KMS-11 (cell line): ENCODE measurements around the gene CDS1.

Experiments used
- H2AFZ ChIP-seq: fragments of 200-600 bp; sonication (generic); 2 replicates; pipeline ENCODE4 v1.6.1; 2016; ENCODE audit warnings: antibody characterized with exemption, mixed run types, low read depth
- H3K27ac ChIP-seq: fragments of 200-600 bp; sonication (generic); 2 replicates; pipeline ENCODE4 v1.6.1; 2016; ENCODE audit warnings: mild to moderate bottlenecking, mixed run types
- H3K27me3 ChIP-seq: fragments of 200-600 bp; sonication (generic); 2 replicates; pipeline ENCODE4 v1.6.1; 2017; ENCODE audit warnings: mild to moderate bottlenecking, low read depth, mixed run types, moderate library complexity; ENCODE audit not compliant: insufficient read depth
- H3K36me3 ChIP-seq: fragments of 200-600 bp; sonication (generic); 2 replicates; pipeline ENCODE4 v1.6.1; 2017; ENCODE audit warnings: mild to moderate bottlenecking, mixed run types; ENCODE audit not compliant: insufficient read depth
- H3K4me1 ChIP-seq: fragments of 200-600 bp; sonication (generic); 2 replicates; pipeline ENCODE4 v1.6.1; 2016; ENCODE audit warnings: mild to moderate bottlenecking, low read depth, mixed run types; ENCODE audit not compliant: poor library complexity, severe bottlenecking
- H3K4me2 ChIP-seq: fragments of 200-600 bp; sonication (generic); 2 replicates; pipeline ENCODE4 v1.7.0; 2016; ENCODE audit warnings: mild to moderate bottlenecking, mixed run types
- H3K4me3 ChIP-seq: fragments of 200-600 bp; sonication (generic); IDR thresholded peaks from 2 replicates; pipeline ENCODE4 v1.6.1; 2017; ENCODE audit warnings: low read depth, low read length, mixed read lengths; ENCODE audit not compliant: insufficient read depth
- H3K79me2 ChIP-seq: fragments of 200-600 bp; sonication (generic); 2 replicates; pipeline ENCODE4 v1.6.1; 2016; ENCODE audit warnings: low read depth, mixed run types; ENCODE audit not compliant: insufficient read depth
- H3K9ac ChIP-seq: fragments of 200-600 bp; sonication (generic); 2 replicates; pipeline ENCODE4 v1.6.1; 2016; ENCODE audit warnings: mild to moderate bottlenecking, mixed run types
- H4K20me1 ChIP-seq: fragments of 200-600 bp; sonication (generic); 2 replicates; pipeline ENCODE4 v1.6.1; 2016; ENCODE audit warnings: mild to moderate bottlenecking, mixed run types; ENCODE audit not compliant: insufficient read depth
- CTCF ChIP-seq: fragments of 200-600 bp; sonication (generic); conservative IDR thresholded peaks from 2 replicates; pipeline ENCODE4 v1.6.1; 2017; ENCODE audit warnings: low read depth, mild to moderate bottlenecking, antibody characterized with exemption, low read length, moderate library complexity, mixed read lengths

CDS1 gene

GRCh38 chr4:84691170-84691691, 108.3 kb downstream of the CDS1 start:
- Histone ChIP-seq H3K4me2 (no peak overlapping the region), H3K27ac (no peak overlapping the region), H3K4me3 (no peak overlapping the region)

GRCh38 chr4:84691800-84692199, 108.9 kb downstream of the CDS1 start:
- Histone ChIP-seq H3K36me3 (no peaks in the 10 kb centered on the region), H3K4me2 (no peak overlapping the region), H3K27me3 (no peaks in the 10 kb centered on the region), H3K79me2 (no peaks in the 10 kb centered on the region), H3K9ac (no peak overlapping the region), H2AFZ (no peak overlapping the region), H4K20me1 (no peaks in the 10 kb centered on the region), H3K27ac (no peak overlapping the region), H3K4me3 (no peak overlapping the region), H3K4me1 (peaks cover 10% of the 10 kb centered on the region)
- no peak for TF ChIP-seq CTCF

More at GRCh38 chr4:84691170-84691691, 108.3 kb downstream of the CDS1 start:
- peaks cover 4% of the 10 kb centered on the region for H3K4me1 ChIP-seq
- H3K27me3 ChIP-seq = no peaks in the 10 kb centered on the region
- no peak overlapping the region for H3K9ac ChIP-seq
- H3K36me3 ChIP-seq = no peaks in the 10 kb centered on the region
- H2AFZ ChIP-seq = no peak overlapping the region
- no peak for TF ChIP-seq CTCF
- H4K20me1 ChIP-seq = no peaks in the 10 kb centered on the region
- H3K79me2 ChIP-seq = no peaks in the 10 kb centered on the region

- Histone ChIP-seq H3K27ac (no peak overlapping the region), H2AFZ (no peak overlapping the region), H3K36me3 (no peaks in the 10 kb centered on the region), H3K4me1 (peaks cover 19% of the 10 kb centered on the region), H3K79me2 (no peaks in the 10 kb centered on the region), H3K4me3 (no peak overlapping the region), H3K9ac (no peak overlapping the region), H3K27me3 (no peaks in the 10 kb centered on the region), H3K4me2 (no peak overlapping the region), H4K20me1 (no peaks in the 10 kb centered on the region)
- TF ChIP-seq CTCF = no peak
Observed at GRCh38 chr4:84697159-84697558, 114.2 kb downstream of the CDS1 start.

- H3K4me2 ChIP-seq = no peak overlapping the region
- no peaks in the 10 kb centered on the region for H4K20me1 ChIP-seq
- H3K79me2 ChIP-seq = no peaks in the 10 kb centered on the region
- H3K27ac ChIP-seq = no peak overlapping the region
- H3K27me3 ChIP-seq = no peaks in the 10 kb centered on the region
- H2AFZ ChIP-seq = no peak overlapping the region
- TF ChIP-seq CTCF = no peak
- peaks cover 19% of the 10 kb centered on the region for H3K4me1 ChIP-seq
- no peak overlapping the region for H3K4me3 ChIP-seq
- no peaks in the 10 kb centered on the region for H3K36me3 ChIP-seq
- no peak overlapping the region for H3K9ac ChIP-seq
Observed at GRCh38 chr4:84697615-84698201, 114.8 kb downstream of the CDS1 start.
